COR-L47 (cell line): ENCODE measurements around the gene IL4I1.
A peak's percentile ranks its signal among the peaks of the same experiment; 100 is the strongest.

Experiments
- DNase-seq: peaks from one replicate; lab custom pipeline; 2025; lab: John Stamatoyannopoulos, UW

IL4I1 gene

DNA sequence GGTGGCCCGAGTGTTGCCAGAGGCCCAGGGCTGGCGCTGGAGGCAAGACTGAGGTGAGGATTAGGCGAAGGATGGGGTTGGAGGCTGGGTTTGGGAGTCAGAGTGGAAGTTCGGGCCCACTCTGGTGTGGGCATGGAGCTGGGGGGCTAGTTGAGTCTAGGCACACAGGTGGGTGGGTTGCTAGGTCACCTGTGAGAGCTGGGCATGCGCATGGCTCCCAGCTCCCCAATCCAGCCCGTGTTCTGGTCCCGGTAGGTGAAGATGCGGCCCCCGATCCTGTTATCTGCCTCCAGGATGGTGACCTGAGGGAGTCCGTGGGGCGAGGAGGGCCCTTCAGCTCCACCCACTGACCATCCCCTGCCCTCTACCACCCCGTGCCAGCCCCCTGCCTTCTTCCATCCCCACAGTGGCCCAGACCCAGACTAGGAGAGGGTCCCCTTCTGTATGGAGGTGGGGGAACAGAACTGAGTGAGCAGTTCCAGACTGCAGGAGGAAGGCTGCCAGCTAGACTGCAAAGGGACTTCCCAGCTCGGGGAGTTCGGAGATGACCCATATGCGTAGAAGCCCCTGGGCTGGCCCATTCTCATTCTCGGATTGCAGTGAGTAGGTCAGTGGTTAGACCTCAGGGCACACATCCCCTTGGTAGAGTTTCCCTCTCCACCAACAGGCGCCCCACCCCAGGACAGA lies 1.7 kb downstream of the IL4I1 start:
- DNase-seq = no peak

DNA sequence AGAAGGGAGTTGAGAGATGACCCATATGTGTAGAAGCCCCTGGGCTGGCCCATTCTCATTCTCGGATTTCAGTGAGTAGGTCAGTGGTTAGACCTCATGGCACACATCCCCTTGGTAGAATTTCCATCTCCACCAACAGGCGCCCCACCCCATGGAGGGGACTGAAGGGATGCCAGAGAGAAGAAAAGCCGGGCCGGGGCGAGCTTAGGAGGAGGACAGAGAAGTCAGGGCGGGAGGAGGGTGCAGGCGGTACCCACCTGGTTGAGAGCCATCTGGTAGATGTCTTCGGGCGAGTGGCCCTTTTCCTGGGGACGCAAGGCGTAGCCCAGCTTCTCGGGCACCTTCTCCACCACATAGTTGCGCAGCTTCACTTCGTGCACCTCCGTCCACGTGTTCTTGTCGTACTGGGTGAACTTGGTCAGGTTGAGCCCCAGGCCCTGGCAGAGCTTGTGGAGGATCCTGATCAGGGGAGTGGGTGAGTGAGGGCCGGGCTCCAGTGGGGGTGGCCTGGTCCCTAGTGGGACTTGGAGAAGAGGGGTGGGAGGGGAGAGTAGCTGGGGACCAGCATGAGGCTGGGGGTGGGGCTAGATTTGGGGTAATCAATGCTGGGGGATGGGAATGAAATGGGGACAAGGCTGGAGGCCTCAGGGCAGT lies 2.5 kb downstream of the IL4I1 start:
- no peak for DNase-seq

DNA sequence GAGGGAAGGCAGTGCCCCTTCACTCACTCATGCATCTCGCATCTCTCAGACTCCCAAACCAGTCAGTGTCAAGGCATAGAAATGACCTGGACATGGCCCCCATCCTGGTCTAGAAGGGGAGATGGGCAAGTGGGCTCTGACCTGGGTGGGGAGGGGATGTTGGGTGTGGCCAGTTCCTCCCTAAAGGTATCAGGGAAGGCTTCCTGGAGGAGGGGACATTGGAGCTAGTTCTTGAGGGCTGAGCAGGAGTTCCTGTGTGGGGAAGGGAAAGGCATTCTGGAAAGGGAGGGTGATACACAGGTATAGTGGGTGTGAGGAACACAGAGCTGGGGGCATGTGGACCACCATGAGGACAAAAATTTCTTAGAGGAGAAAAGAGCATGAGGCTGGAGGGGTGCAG lies 4.0 kb downstream of the IL4I1 start:
- DNase-seq = no peak

DNA sequence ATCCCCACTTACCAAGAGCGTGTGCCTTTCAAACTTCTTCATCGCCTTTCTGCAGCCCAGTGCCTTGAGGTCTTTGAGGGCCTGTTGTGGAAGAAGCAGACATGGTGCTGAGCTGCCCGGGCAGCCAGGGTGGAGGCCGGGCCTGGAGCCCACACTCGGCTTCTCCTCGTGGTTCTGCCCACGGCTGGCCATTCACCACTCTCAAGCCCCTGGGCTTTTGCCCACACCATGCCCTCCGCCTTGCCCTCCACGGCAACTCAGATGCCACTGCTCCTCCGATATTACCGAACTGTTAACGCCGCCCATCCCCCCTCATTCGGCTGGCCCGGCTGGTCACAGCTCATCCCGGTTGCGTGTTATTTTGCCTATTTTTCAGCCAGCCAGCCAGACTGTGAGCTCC lies 5.3 kb downstream of the IL4I1 start:
- DNase-seq = no peak

DNA sequence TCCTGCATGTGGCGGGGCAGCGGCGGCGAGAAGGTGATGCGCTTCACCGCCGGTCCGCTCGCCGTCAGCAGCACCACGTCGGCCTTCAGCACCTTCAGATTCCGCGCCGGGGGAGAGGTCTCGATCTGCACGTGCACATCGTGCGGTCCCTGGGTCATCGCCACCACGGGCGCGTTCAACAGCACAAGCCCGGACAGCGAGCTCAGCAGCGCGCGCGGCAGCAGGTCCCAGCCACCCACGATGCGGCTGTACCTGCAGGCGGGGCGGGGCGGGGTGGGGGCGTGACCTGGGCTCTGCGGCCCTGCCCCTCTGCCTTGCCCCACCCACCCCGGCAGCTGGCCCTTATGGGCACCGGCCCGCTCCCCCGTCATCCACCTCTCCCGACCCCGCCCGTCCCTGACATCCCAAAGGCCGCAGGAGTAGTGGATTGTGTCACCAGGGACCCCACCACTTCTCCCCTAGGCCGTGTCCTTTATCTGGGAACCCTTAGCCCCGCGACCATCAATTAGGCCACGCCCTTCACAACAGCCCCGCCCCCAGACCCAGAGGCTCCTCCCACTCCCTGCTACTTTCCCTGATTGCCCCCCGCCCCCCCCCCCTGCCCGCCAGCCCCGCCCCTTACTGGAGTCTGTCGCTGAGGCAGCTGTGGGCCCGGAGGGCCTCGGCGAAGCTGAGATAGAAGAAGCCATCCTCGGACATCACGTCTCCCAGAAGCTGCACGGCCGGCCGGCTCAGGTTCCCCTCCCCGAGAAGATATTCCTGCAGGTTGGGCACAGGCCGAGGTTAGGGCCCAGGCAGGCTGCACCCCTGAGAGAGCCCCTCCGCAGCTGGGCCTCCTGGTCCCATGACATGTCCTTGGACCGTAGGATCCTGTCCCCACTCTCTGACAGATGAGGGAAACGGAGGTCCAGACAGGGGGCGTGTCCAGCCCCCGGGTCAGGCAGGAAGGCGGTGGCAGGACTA lies 6.1 kb downstream of the IL4I1 start:
- DNase-seq = no peak

DNA sequence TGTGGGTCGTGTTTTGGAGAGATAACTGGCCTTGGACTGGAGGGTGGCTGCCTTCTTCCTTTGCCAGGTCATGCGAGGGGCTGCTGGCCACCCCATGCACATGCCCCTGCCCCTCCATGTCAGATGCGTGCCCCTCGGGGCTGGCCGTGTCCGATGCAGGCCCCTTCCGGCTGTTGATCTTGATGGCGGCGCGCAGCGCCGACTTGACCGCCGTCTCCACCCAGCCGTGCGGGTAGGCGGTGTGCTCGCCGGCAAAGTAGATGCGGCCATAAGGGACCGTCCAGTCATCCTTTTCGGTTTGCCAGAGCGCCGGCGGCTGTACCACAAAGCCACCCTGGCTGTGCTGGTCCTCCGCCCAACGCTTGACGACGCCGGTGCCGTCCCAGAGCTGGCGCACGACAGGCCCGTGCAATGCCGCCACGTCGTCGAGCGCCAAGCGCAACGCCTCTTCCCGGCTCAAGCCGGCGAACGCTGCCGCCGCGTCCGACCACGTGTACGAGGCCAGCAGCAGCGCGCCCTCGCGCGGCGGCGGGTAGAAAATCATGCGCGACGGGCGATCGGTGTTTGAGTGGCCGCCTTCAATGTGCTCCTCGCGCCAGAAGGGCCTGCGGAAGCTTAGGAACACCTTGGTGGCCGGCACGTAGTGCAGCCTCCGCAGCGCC lies 6.9 kb downstream of the IL4I1 start:
- DNase-seq = no peak

DNA sequence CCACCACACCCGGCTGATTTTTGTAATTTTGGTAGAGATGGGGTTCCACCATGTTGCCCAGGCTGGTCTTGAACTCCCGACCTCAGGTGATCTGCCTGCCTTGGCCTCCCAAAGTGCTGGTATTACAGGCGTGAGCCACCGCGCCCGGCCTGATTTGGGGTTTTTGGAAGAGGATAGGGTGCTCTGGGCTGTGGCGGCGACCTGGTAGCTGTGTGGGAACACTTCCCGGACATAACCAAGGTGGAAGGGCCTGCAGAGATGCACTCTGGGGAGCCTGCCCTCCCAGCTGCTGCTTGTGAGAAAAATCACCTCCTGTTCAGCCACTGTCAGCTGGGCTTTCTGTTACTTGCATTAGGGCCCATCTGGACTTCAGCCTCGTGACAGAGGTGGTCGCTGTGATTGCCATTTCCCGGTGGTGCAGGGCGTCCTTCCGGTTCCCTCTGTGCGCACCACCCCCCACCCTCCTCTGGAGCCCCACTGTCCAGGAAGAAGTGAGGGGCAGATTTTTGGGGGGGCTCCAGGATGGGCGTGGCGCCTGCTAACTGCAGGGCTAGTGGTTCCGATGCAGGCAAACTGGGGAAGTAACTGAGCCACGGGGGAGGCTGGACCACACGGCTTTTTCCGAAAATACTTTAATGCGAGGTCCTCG lies 7.5 kb downstream of the IL4I1 start:
- no peak for DNase-seq

DNA sequence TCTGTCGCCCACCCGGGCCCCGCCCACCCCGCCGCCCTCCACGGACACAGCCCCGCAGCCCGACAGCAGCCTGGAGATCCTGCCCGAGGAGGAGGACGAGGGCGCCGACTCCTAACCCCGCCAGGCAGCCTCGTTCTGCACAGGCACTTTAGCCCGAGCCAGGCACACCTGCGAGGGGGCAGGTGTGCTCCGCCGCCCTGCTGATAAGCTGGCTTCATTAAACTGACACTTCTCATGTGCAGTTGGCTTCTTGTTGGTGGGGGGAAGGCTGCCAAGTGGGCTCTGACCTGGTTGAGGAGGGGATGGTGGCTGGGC lies 8.2 kb downstream of the IL4I1 start:
- peak; percentile 20 for DNase-seq

DNA sequence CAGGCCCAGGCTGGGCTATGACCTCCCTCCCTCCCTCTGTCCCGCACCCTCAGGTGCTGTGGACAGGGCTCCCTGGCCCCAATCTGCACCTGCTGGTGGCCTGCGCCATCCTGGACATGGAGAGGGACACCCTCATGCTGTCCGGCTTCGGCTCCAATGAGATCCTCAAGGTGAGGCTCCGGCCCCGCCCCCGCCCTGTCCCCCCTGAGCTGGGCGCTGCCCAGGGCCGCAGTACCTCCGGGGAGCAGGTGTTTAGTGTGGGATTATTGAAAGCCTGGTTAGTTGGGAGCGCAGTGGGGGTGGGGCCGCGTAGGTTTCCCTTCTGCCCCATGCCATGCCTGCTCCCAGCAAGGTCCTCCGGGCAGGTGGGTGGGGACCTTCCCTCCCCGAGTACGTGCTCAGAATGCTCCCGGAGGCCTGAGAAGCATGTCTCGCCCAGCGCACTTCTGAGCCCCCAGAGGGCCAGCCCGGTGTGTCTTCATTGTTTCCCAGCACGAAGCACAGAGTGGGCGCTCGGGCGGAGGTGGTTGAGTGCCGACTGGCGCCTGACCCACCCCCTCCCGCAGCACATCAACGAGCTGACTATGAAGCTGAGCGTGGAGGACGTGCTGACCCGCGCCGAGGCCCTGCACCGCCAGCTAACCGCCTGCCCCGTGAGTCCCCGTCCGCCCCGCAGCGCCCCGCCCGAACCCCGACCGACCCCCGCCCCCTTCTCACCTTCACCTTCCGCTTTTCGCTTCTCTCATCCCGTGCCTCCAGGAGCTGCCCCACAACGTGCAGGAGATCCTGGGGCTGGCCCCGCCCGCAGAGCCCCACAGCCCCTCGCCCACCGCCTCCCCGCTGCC lies 8.8 kb downstream of the IL4I1 start:
- no peak for DNase-seq

DNA sequence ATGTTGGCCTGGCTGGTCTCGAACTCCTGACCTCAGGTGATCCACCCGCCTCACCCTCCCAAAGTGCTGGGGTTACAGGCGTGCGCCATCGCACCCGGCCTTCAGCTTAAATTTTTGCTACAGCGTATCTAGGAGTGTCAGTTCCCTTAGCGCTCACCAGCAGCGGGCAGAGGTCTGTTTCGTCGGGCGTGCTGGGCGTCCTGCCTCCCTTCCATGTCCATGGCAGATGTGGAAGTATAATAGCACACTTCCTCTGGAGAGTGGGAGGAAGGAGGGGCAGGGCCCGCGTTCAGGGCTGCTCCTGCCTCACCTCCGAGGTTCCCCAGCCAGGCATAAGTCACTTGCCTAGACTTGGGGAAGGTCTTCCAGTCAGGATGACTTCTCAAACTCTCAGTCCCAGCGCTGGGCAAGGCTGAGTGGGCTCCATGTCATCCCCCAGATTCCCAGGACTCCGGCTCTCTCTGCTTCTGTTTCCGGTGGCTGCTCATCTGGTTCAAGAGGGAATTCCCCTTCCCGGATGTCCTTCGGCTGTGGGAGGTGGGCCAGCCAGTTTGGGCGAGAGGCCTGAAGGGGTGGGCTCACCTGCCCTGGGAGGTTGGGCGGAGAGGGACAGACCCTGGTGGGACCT lies 9.5 kb downstream of the IL4I1 start:
- DNase-seq = no peak

DNA sequence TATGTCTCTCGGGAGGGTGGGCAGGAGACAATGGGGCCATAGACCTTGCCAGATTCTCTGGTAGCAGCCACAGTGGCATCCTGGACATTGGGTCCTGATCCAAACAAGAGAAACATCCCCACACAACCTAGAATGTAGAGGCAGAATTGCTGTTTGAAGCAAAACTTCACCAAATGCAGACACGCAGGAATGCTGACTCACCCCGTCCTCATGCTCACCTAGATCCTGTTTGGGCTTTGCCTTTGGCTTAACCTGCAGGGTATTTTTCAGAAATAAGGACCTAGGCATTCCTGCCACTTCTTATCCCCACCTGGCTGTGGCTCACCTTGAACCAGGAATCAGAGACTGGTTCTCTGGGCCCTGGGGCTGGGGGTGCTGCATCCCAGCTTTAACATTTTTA lies 11.9 kb downstream of the IL4I1 start:
- DNase-seq = no peak

DNA sequence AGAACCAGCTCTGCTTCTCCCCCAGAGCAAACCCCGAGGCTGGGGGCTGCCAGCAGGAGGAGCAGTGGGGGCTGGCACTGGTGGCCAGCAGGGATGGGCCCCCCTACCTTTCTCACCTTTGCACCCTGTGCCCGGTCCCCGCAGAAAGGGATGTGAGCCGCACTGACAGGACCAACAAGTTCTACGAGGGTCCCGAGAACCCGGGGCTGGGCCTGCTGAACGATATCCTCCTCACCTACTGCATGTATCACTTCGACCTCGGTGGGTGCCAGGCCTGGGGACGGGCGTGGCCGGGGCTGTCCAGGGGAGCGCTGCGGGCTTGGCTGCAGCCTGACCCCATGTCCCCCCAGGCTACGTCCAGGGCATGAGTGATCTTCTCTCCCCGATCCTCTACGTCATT lies 12.6 kb downstream of the IL4I1 start:
- no peak for DNase-seq

DNA sequence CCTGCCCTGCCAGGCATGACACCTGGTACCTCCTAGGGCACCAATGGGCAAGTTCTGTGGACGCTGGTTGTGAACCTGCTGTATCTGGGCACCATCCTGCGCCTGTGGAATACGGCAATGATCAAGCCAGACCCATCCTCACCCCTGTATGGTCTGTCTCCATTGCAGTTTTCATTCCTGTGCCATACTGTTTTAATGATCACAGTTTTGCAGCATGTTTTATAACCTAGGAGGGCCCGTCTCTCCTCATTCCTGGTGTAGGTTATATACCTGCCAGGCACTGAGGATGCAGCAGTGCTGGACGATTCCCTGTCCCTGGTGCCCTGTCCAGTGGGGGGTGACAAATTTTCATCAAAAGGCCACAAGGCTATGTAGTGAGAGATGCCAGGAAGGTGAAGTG lies 13.6 kb downstream of the IL4I1 start:
- DNase-seq = no peak

DNA sequence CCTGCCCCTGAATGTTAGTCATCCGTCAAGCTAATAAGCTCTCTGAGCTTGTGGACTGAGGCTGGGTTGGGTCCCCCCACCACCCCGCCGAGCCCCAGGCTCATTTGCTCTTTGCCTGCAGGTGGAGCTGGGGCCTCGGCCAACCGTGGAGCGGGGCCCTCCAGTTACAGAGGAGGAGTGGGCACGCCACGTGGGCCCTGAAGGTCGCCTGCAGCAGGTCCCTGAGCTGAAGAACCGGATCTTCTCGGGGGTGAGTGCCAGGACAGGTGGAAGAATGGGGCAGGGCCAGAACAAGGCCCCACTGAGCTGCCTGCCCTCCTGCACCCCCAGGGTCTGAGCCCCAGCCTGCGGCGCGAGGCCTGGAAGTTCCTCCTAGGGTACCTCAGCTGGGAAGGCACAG lies 14.0 kb downstream of the IL4I1 start:
- DNase-seq = no peak

DNA sequence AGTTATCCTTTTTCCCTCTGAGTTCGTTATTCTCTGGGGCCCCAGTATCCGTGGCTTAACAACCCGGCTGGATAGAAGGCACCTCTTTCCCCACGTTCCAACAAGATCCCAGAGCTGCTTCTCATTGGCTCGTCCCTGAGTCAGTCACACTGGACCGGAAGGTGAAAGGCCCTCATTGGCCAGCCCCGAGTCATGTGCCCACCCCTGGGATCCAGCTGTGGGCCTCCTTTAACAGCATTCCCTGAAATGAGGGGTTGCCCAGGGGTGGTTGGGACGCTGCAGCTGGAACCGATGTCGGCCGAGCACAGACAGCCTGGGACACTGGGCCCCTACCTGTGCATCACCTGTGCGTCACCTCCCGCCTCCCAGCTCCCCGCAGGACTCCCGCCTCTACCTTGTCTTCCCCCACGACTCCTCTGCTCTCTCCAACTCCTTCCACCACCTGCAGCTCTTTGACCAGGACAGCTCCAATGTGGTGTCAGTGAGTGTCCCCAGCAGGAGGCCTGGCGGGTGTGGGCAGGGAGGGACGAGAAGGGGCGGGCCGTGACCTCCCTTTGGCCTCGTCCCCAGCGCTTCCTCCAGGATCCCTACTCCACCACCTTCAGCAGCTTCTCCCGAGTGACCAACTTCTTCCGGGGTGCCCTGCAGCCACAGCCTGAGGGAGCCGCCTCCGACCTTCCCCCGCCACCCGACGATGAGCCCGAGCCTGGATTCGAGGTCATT lies 14.9 kb downstream of the IL4I1 start:
- DNase-seq = no peak

DNA sequence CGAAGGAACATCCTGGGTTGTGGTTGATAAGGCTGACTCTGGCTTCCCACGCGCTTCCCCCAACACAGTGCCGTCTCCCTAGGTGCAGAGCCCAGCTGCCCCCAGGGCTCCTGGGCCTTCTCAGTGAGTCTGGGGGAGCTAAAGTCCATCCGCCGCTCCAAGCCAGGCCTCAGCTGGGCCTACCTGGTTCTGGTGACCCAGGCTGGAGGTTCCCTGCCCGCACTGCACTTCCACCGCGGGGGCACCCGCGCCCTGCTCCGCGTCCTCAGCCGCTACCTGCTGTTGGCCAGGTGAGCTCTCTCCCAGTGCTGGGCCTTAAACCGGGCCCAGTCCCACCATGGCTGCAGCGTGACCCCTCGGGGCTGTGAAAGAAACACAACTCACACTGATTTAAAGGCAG lies 15.5 kb downstream of the IL4I1 start:
- DNase-seq = no peak

DNA sequence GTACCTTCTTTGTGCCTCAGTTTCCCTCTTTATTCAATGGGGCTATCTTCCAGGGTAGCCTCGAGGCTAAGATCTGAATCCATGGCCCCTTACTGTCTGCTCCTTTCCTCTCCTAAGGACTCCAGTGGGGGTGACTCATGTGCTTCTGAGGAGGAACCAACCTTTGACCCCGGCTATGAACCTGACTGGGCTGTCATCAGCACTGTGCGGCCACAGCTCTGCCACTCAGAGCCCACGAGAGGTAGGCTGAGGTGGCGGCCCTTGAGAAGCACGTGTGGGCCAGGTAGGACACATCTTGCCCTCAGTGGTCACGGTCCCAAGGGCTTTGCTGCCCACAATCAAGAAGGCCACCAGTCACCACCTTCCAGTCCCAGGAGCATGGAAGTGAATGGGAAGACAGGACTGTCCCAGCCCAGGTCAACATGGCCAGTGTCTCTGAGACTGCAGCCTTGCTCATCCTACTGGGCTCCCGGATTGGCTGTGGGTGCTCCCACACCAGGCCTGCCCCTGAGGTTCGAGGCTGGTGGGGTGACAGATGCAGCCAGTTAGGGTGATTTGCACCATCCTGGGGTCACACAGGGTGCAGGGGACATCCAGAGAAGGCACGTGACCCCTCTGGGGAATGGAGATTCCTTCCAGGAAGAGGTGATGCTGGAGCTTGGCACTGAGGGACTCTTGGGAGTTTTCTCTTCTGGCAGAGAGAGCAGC lies 16.4 kb downstream of the IL4I1 start:
- DNase-seq = no peak

DNA sequence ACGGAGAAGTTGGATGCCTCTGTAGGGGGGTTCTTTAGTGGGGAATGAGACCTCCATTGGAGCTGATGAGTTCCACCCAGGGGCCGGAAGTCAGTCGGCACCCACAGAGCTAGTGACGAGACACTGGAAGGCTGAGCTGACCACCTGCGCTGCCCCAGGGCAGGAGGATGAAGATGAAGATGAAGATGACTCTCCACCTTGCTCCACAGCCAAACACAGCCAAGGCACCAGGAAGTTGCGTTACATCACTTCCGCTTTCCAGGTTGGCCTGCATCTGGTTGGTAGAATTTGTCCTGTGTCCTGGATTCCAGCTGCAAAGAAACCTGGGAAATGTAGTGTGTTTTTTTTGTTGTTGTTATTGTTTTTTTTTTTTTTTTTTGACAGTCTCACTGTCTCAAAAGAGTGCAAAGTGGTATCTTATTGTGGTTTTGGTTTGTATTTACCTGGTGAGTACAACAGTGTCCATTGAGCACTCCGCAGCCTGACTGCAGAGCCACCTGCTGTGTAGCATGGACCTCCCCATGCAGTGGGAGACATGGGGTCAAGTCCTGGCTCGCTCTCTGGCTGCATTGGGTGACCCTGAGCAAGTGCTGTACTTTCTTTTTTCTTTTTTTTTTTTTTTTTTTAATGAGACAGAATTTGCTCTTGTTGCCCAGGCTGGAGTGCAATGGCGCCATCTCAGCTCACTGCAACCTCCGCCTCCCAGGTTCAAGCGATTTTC lies 17.3 kb downstream of the IL4I1 start:
- DNase-seq = no peak

DNA sequence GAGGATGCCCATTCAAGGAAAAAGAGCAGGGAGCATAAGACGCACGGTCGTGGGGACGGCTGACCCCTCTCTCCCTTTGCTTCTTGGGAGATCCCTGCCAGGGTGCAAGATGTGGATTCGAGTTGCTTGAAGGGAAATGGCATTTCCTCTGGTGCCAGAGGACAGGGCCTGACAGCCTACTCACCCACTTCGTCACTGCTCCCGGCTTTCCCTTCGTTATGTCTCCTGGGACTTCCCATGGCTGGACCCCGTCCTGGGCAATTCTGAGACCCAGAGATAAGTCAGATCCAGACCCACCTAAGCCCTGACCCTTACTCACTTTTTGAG lies 18.0 kb downstream of the IL4I1 start:
- DNase-seq = no peak
